SH-SY5Y (cell line): ENCODE data around the gene SLC15A4.

Experiments used
- GATA2 ChIP-seq: IDR thresholded peaks from 2 replicates; pipeline ENCODE4 v1.6.1; 2011; ENCODE audit warnings: mild to moderate bottlenecking, low read depth, low read length
- GATA3 ChIP-seq: IDR thresholded peaks from 2 replicates; pipeline ENCODE4 v1.6.1; 2011; ENCODE audit warnings: low read depth, mild to moderate bottlenecking, low read length, moderate library complexity

DNA sequence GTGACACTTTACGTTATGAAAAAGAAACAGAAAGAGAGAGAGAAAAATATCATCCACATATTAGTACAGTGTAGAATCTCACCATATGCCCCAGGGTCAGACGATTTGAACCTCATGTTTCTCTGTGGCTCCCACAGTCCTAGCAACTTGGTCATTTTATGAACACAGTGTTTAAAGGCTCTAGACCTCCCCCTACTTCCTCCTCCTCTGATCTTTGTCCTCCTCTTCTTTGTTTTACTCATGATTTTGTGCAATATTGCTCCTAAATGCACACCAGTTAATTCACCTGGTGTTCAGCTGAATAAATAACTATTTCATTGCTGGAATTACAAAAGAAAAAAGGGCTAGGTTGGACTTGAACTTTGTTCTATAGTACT lies 47.7 kb upstream of the SLC15A4 start:
- no peak for TF ChIP-seq GATA2
- TF ChIP-seq GATA3: no peak
